Vagina (tissue), 2 donors: ENCODE results near the gene AXL.

Experiments
- CTCF ChIP-seq, 3 experiments: fragments of 450-650 bp in 2 of 3; fragments of 200-600 bp in 1 of 3; sonication (generic) in 1 of 3; IDR thresholded peaks; one replicate each; pipeline ENCODE4 v1.5.1; 2017 to 2019; ENCODE audit warnings: antibody characterized with exemption in 3 of 3, mild to moderate bottlenecking in 2 of 3, moderate library complexity in 2 of 3
- POLR2A ChIP-seq, 2 donors: fragments of 450-650 bp; IDR thresholded peaks; one replicate each; pipeline ENCODE4 v1.6.1; 2017; ENCODE audit warnings: antibody characterized with exemption in 2 of 2, mild to moderate bottlenecking in 2 of 2, moderate library complexity in 2 of 2
- POLR2AphosphoS5 ChIP-seq, 2 donors: sonication (generic); formaldehyde crosslinking; IDR thresholded peaks; one replicate each; pipeline ENCODE4 v1.9.0; 2017; ENCODE audit warnings: antibody characterized with exemption in 2 of 2, mild to moderate bottlenecking in 2 of 2, low read depth in 1 of 2; ENCODE audit not compliant: insufficient read depth in 1 of 2

DNA sequence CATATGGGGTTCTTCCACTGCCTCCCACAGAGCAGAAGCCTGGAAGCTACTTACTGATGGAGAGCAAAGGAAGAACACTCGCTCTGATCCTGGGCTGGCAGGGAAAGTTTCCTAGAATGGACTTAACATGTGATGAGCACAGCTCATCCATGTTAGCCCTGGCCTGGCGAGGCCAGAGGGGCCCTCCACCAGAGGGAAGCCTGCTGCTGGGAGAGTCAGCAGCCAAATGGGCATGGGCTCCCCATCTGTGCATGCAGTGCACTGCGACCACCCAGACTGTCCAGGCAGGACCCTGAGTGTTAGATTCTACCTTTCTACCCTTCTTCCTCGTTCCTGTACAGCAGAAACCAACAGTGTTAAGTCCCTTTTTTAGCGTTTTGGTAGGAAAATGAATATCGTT, 54.1 kb downstream of the AXL start:
- no peak for TF ChIP-seq CTCF (IDR thresholded peaks at IDR 0.05)
- no peak for TF ChIP-seq POLR2AphosphoS5 (IDR thresholded peaks at IDR 0.05; ENCODE audit: insufficient read depth in 1 of 2, low read depth in 1 of 2)
- no peak for TF ChIP-seq POLR2A (IDR thresholded peaks at IDR 0.05)
